ENCODE measurements around the gene MPZL3. TPM values are rescaled to one million over a fixed set of nuclear protein-coding genes. Genes with fewer than 3 reads are reported as not detected.

Gene MPZL3
- polyA plus RNA-seq, 1 of the 3 experiments (the other 2 are of a cell fraction) = 0.38 TPM

DNA sequence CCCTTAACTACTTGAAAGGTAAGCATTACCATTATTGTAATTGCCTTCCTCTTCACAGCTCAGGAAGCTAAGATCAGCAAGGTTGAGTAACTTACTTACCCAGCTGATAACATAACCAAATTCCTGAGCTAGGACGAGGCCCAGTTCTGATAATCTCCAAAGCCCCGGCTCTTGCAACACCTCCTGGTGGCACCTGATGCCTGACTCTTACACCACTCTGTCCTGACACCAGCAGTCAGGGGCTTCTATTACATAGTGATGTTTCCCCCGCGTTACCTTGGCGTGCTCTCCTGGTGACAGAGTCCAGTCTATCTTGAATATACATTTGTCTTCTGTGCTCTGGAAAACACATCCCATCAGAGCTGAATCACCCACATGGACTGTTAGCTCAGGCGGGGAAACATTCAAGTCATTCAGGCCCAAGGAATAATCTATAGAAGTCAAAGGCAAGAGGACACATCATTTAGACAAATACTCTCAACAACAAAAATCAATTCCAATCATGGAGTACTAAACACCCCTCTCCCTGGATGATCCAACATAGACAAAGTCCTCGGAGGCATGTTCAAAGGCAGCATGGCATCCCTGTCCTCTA lies 39.9 kb downstream of the MPZL3 start:
- Histone ChIP-seq H3K79me2 (ENCODE audit: insufficient read depth) (no peaks in the 10 kb centered on the region), H3K27ac (ENCODE audit: low read depth in 2 of 2, low read length in 1 of 2) (no peak overlapping the region), H4K20me1 (ENCODE audit: insufficient read depth) (no peaks in the 10 kb centered on the region), H3K4me1 (ENCODE audit: control insufficient read depth in 1 of 2, insufficient read depth in 2 of 2, low read depth in 1 of 2, low read length in 1 of 2) (no peaks in the 10 kb centered on the region), H3K4me3 (ENCODE audit: low read depth in 2 of 2, low read length in 1 of 2) (no peak overlapping the region), H3K27me3 (ENCODE audit: insufficient read depth) (peaks cover 59% of the 10 kb centered on the region), H3K9ac (no peak overlapping the region), H3K4me2 (no peak overlapping the region), H2AFZ (ENCODE audit: low read depth) (no peak overlapping the region), H3K36me3 (replicated peaks in 1 of 2; ENCODE audit: control insufficient read depth in 1 of 2, insufficient read depth in 2 of 2, low read length in 1 of 2) (no peaks in the 10 kb centered on the region), H3K9me2 (no peaks in the 10 kb centered on the region), H3F3A (replicated peaks; ENCODE audit: insufficient read depth) (no peaks in the 10 kb centered on the region), H3K9me3 (no peaks in the 10 kb centered on the region)
- ChIA-PET CTCF (interaction anchor here (1.3 to 3.6 kb wide), 2 partner anchors 9 to 14 kb away, joined by 3 to 18 read pairs; no protein-coding TSS in a partner anchor), POLR2A (no interaction called here)
- TF ChIP-seq MXI1 (IDR thresholded peaks at IDR 0.05; ENCODE audit: low read depth, low read length) (no peak), USF1 (IDR thresholded peaks at IDR 0.05; ENCODE audit: borderline replicate concordance, low read depth) (no peak), NRF1 (IDR thresholded peaks at IDR 0.05; ENCODE audit: low read depth, low read length) (no peak)
- 8% methylated on average over 7 of the region's 7 CpGs for WGBS (ENCODE audit: low lambda C conversion rate)
- no peak for DNase-seq

- WGBS (ENCODE audit: low lambda C conversion rate) = 9% methylated on average over 6 of the region's 6 CpGs
- Histone ChIP-seq H4K20me1 (ENCODE audit: insufficient read depth) (no peaks in the 10 kb centered on the region), H3K27me3 (ENCODE audit: insufficient read depth) (peaks cover 62% of the 10 kb centered on the region), H3K9ac (no peak overlapping the region), H3K4me3 (ENCODE audit: low read depth in 2 of 2, low read length in 1 of 2) (0 out of 4 replicates have a peak overlapping the region, but pooled peaks of 1 of the 2 experiments have one; percentile 3), H3K79me2 (ENCODE audit: insufficient read depth) (no peaks in the 10 kb centered on the region), H3K27ac (ENCODE audit: low read depth in 2 of 2, low read length in 1 of 2) (no peak overlapping the region), H3K9me3 (no peaks in the 10 kb centered on the region), H3K36me3 (replicated peaks in 1 of 2; ENCODE audit: control insufficient read depth in 1 of 2, insufficient read depth in 2 of 2, low read length in 1 of 2) (no peaks in the 10 kb centered on the region), H3K4me1 (ENCODE audit: control insufficient read depth in 1 of 2, insufficient read depth in 2 of 2, low read depth in 1 of 2, low read length in 1 of 2) (no peaks in the 10 kb centered on the region), H2AFZ (ENCODE audit: low read depth) (no peak overlapping the region), H3K9me2 (no peaks in the 10 kb centered on the region), H3F3A (replicated peaks; ENCODE audit: insufficient read depth) (no peaks in the 10 kb centered on the region), H3K4me2 (no peak overlapping the region)
- DNase-seq = no peak
- ChIA-PET CTCF (interaction anchor here (1.6 to 3.6 kb wide), 2 partner anchors 12 to 40 kb away, joined by 4 to 18 read pairs; no protein-coding TSS in a partner anchor), POLR2A (interaction anchor here (0.7 kb wide), 1 partner anchor 8 kb away, joined by 3 read pairs; no protein-coding TSS in a partner anchor)
- TF ChIP-seq GATA2 (CRISPR knock-in tag; IDR thresholded peaks at IDR 0.05) = no peak
- no peak for TF ChIP-seq ELF1 (IDR thresholded peaks at IDR 0.05)
- no peak for TF ChIP-seq RFX5 (IDR thresholded peaks at IDR 0.05; ENCODE audit: low read length)
Observed at GRCh38 chr11:118211006-118211405, 41.2 kb downstream of the MPZL3 start.

DNA sequence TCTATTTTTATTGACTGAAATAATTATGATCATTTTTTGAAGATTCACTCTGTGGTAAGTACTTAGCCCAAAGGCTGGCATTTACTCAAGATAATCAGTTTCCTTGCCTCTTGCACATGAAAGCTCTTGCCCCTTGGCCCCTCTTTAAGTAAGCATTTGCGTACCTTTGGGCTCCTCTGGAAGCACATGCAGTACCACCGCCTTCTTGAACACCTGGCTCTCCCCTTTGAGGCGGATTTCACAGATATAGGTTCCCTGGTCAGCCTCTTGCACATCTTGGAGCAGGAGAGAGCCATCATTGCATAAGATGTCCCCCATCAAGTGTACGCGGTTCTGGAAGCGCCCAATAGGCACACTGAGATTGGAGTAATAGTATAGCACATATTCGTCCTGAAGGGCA lies 41.8 kb downstream of the MPZL3 start:
- ChIA-PET CTCF (interaction anchor here (1.6 to 3.6 kb wide), 2 partner anchors 12 to 39 kb away, joined by 4 to 18 read pairs; no protein-coding TSS in a partner anchor), POLR2A (no interaction called here)
- Histone ChIP-seq H4K20me1 (ENCODE audit: insufficient read depth) (no peaks in the 10 kb centered on the region), H3K27me3 (ENCODE audit: insufficient read depth) (peaks cover 62% of the 10 kb centered on the region), H3K9ac (no peak overlapping the region), H3K79me2 (ENCODE audit: insufficient read depth) (no peaks in the 10 kb centered on the region), H2AFZ (ENCODE audit: low read depth) (no peak overlapping the region), H3K36me3 (replicated peaks in 1 of 2; ENCODE audit: control insufficient read depth in 1 of 2, insufficient read depth in 2 of 2, low read length in 1 of 2) (no peaks in the 10 kb centered on the region), H3F3A (replicated peaks; ENCODE audit: insufficient read depth) (no peaks in the 10 kb centered on the region), H3K4me1 (ENCODE audit: control insufficient read depth in 1 of 2, insufficient read depth in 2 of 2, low read depth in 1 of 2, low read length in 1 of 2) (no peaks in the 10 kb centered on the region), H3K4me2 (no peak overlapping the region), H3K27ac (ENCODE audit: low read depth in 2 of 2, low read length in 1 of 2) (no peak overlapping the region), H3K9me3 (no peaks in the 10 kb centered on the region), H3K9me2 (no peaks in the 10 kb centered on the region), H3K4me3 (ENCODE audit: low read depth in 2 of 2, low read length in 1 of 2) (no peak overlapping the region)
- DNase-seq = no peak
- WGBS (ENCODE audit: low lambda C conversion rate) = 18% methylated on average over 7 of the region's 7 CpGs
- TF ChIP-seq FOXJ3 (CRISPR knock-in tag; IDR thresholded peaks at IDR 0.05) (no peak), RXRA (IDR thresholded peaks at IDR 0.05; ENCODE audit: borderline replicate concordance, low read depth) (no peak), MXI1 (IDR thresholded peaks at IDR 0.05; ENCODE audit: low read depth, low read length) (no peak), YY1 (IDR thresholded peaks at IDR 0.05; ENCODE audit: low read depth) (no peak), FOXM1 (IDR thresholded peaks at IDR 0.05; ENCODE audit: low read depth) (no peak), GABPA (IDR thresholded peaks at IDR 0.05; ENCODE audit: low read depth) (no peak), POLR2AphosphoS5 (IDR thresholded peaks at IDR 0.05; ENCODE audit: low read depth, low read length) (no peak), JUND (IDR thresholded peaks at IDR 0.05) (no peak), EZH2phosphoT487 (IDR thresholded peaks at IDR 0.05; ENCODE audit: borderline replicate concordance, low read depth) (no peak), NFIC (IDR thresholded peaks at IDR 0.05; ENCODE audit: borderline replicate concordance) (no peak), ZBTB33 (IDR thresholded peaks at IDR 0.05; ENCODE audit: borderline replicate concordance, low read depth) (no peak), SMC3 (IDR thresholded peaks at IDR 0.05; ENCODE audit: low read depth, low read length) (no peak)
- TF ChIP-seq, protein P1, sequence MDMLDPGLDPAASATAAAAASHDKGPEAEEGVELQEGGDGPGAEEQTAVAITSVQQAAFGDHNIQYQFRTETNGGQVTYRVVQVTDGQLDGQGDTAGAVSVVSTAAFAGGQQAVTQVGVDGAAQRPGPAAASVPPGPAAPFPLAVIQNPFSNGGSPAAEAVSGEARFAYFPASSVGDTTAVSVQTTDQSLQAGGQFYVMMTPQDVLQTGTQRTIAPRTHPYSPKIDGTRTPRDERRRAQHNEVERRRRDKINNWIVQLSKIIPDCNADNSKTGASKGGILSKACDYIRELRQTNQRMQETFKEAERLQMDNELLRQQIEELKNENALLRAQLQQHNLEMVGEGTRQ (IDR thresholded peaks at IDR 0.05; ENCODE audit: borderline replicate concordance, low read depth, low read length) = no peak
- TF ChIP-seq, protein P2, sequence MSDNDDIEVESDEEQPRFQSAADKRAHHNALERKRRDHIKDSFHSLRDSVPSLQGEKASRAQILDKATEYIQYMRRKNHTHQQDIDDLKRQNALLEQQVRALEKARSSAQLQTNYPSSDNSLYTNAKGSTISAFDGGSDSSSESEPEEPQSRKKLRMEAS (IDR thresholded peaks at IDR 0.05; ENCODE audit: low read depth) = no peak

All from SK-N-SH (cell line).